IgD-negative memory B cell (primary cell): Measurements from ENCODE around the gene GALNT2. TPM values are rescaled to one million over a fixed set of nuclear protein-coding genes. Genes with fewer than 3 reads are reported as not detected.

Source experiments
- H3K27ac Mint-ChIP-seq, 3 donors: one replicate each; pipeline ENCODE4 v1.8.0; 2020 to 2022; ENCODE audit warnings: mild to moderate bottlenecking in 3 of 3, mixed read lengths in 3 of 3, moderate library complexity in 1 of 3
- H3K27me3 Mint-ChIP-seq: one replicate; pipeline ENCODE4 v1.8.0; 2021; ENCODE audit warnings: mixed read lengths
- H3K36me3 Mint-ChIP-seq: one replicate; pipeline ENCODE4 v1.8.0; 2020; ENCODE audit warnings: mild to moderate bottlenecking, mixed read lengths
- H3K4me1 Mint-ChIP-seq, 3 donors: one replicate each; pipeline ENCODE4 v1.8.0; 2020 to 2022; ENCODE audit warnings: mixed read lengths in 3 of 3, mild to moderate bottlenecking in 1 of 3
- H3K4me3 Mint-ChIP-seq, 4 donors: one replicate each; pipeline ENCODE4 v1.8.0; 2020 to 2022; ENCODE audit warnings: mild to moderate bottlenecking in 4 of 4, mixed read lengths in 4 of 4, moderate library complexity in 3 of 4
- H3K9me3 Mint-ChIP-seq, 3 donors: one replicate each; pipeline ENCODE4 v1.8.0; 2020 to 2021; ENCODE audit warnings: mixed read lengths in 3 of 3, mild to moderate bottlenecking in 1 of 3
- polyA plus RNA-seq: library from polyadenylated mRNA; unstranded; fragments of 300-500 nt; fragmentation: Illumina TruSeq; gene quantifications from one replicate; pipeline ENCODE4 v1.2.3, GENCODE V29; 2021

The GALNT2 gene
- polyA plus RNA-seq, 1 donor from 2014 or later, result 15.8 TPM

GRCh38 chr1:230313453-230314141 lies 246.6 kb downstream of the GALNT2 start:
- H3K4me1 Mint-ChIP-seq, result peaks cover 0 to 4% (median 3%) of the 10 kb centered on the region in 3 donors
- no peaks in the 10 kb centered on the region for H3K9me3 Mint-ChIP-seq
- no peak overlapping the region for H3K27ac Mint-ChIP-seq
- no peaks in the 10 kb centered on the region for H3K36me3 Mint-ChIP-seq
- no peak overlapping the region for H3K4me3 Mint-ChIP-seq
- peaks cover 4% of the 10 kb centered on the region for H3K27me3 Mint-ChIP-seq

GRCh38 chr1:230314142-230314470 lies 247.1 kb downstream of the GALNT2 start:
- H3K9me3 Mint-ChIP-seq, result no peaks in the 10 kb centered on the region
- H3K27me3 Mint-ChIP-seq, result peaks cover 4% of the 10 kb centered on the region
- H3K4me3 Mint-ChIP-seq, result no peak overlapping the region
- H3K4me1 Mint-ChIP-seq, result peaks cover 0 to 4% (median 3%) of the 10 kb centered on the region in 3 donors
- H3K27ac Mint-ChIP-seq, result no peak overlapping the region
- H3K36me3 Mint-ChIP-seq, result no peaks in the 10 kb centered on the region

- Mint-ChIP-seq H3K4me3 (no peak overlapping the region), H3K4me1 (peaks cover 0 to 4% (median 3%) of the 10 kb centered on the region in 3 donors), H3K27me3 (peaks cover 4% of the 10 kb centered on the region), H3K36me3 (no peaks in the 10 kb centered on the region), H3K27ac (no peak overlapping the region), H3K9me3 (no peaks in the 10 kb centered on the region)
Observed at GRCh38 chr1:230315099-230315498, 248.1 kb downstream of the GALNT2 start.

- no peak overlapping the region for H3K27ac Mint-ChIP-seq
- H3K9me3 Mint-ChIP-seq, result no peaks in the 10 kb centered on the region
- no peaks in the 10 kb centered on the region for H3K36me3 Mint-ChIP-seq
- peaks cover 4% of the 10 kb centered on the region for H3K27me3 Mint-ChIP-seq
- no peaks in the 10 kb centered on the region for H3K4me1 Mint-ChIP-seq
- H3K4me3 Mint-ChIP-seq, result no peak overlapping the region
Observed at GRCh38 chr1:230316864-230317745, 250.1 kb downstream of the GALNT2 start.

- H3K36me3 Mint-ChIP-seq, result no peaks in the 10 kb centered on the region
- H3K4me1 Mint-ChIP-seq, result no peaks in the 10 kb centered on the region
- H3K9me3 Mint-ChIP-seq, result no peaks in the 10 kb centered on the region
- H3K4me3 Mint-ChIP-seq, result no peak overlapping the region
- H3K27ac Mint-ChIP-seq, result no peak overlapping the region
- H3K27me3 Mint-ChIP-seq, result peaks cover 2% of the 10 kb centered on the region
Observed at GRCh38 chr1:230317823-230318819, 251.1 kb downstream of the GALNT2 start.

GRCh38 chr1:230319014-230319747 lies 252.1 kb downstream of the GALNT2 start:
- Mint-ChIP-seq H3K4me3 (peak overlapping the region in 1 of 4 donors; percentile 22), H3K9me3 (no peaks in the 10 kb centered on the region), H3K27ac (no peak overlapping the region), H3K4me1 (no peaks in the 10 kb centered on the region), H3K27me3 (peaks cover 2% of the 10 kb centered on the region), H3K36me3 (no peaks in the 10 kb centered on the region)

GRCh38 chr1:230320804-230321203 lies 253.8 kb downstream of the GALNT2 start:
- no peaks in the 10 kb centered on the region for H3K9me3 Mint-ChIP-seq
- H3K36me3 Mint-ChIP-seq, result no peaks in the 10 kb centered on the region
- no peak overlapping the region for H3K4me3 Mint-ChIP-seq
- no peaks in the 10 kb centered on the region for H3K4me1 Mint-ChIP-seq
- H3K27ac Mint-ChIP-seq, result no peak overlapping the region
- peaks cover 2% of the 10 kb centered on the region for H3K27me3 Mint-ChIP-seq

GRCh38 chr1:230321341-230321740 lies 254.3 kb downstream of the GALNT2 start:
- Mint-ChIP-seq H3K36me3 (no peaks in the 10 kb centered on the region), H3K27me3 (peaks cover 2% of the 10 kb centered on the region), H3K4me1 (no peaks in the 10 kb centered on the region), H3K27ac (no peak overlapping the region), H3K9me3 (no peaks in the 10 kb centered on the region), H3K4me3 (no peak overlapping the region)

GRCh38 chr1:230321741-230322420 lies 254.8 kb downstream of the GALNT2 start:
- H3K4me3 Mint-ChIP-seq, result no peak overlapping the region
- peaks cover 2% of the 10 kb centered on the region for H3K27me3 Mint-ChIP-seq
- no peaks in the 10 kb centered on the region for H3K36me3 Mint-ChIP-seq
- no peaks in the 10 kb centered on the region for H3K9me3 Mint-ChIP-seq
- H3K27ac Mint-ChIP-seq, result no peak overlapping the region
- no peaks in the 10 kb centered on the region for H3K4me1 Mint-ChIP-seq

GRCh38 chr1:230322421-230322756 lies 255.4 kb downstream of the GALNT2 start:
- H3K4me3 Mint-ChIP-seq, result no peak overlapping the region
- peaks cover 2% of the 10 kb centered on the region for H3K27me3 Mint-ChIP-seq
- no peaks in the 10 kb centered on the region for H3K4me1 Mint-ChIP-seq
- no peaks in the 10 kb centered on the region for H3K9me3 Mint-ChIP-seq
- no peak overlapping the region for H3K27ac Mint-ChIP-seq
- H3K36me3 Mint-ChIP-seq, result no peaks in the 10 kb centered on the region

- no peaks in the 10 kb centered on the region for H3K9me3 Mint-ChIP-seq
- no peak overlapping the region for H3K4me3 Mint-ChIP-seq
- peaks cover 4% of the 10 kb centered on the region for H3K27me3 Mint-ChIP-seq
- no peak overlapping the region for H3K27ac Mint-ChIP-seq
- H3K4me1 Mint-ChIP-seq, result peaks cover 0 to 4% (median 4%) of the 10 kb centered on the region in 3 donors
- no peaks in the 10 kb centered on the region for H3K36me3 Mint-ChIP-seq
Observed at GRCh38 chr1:230322967-230323547, 256.0 kb downstream of the GALNT2 start.

GRCh38 chr1:230323686-230324085 lies 256.6 kb downstream of the GALNT2 start:
- H3K4me3 Mint-ChIP-seq, result no peak overlapping the region
- H3K27me3 Mint-ChIP-seq, result peaks cover 10% of the 10 kb centered on the region
- no peaks in the 10 kb centered on the region for H3K9me3 Mint-ChIP-seq
- no peaks in the 10 kb centered on the region for H3K36me3 Mint-ChIP-seq
- peaks cover 0 to 7% (median 6%) of the 10 kb centered on the region in 3 donors for H3K4me1 Mint-ChIP-seq
- H3K27ac Mint-ChIP-seq, result no peak overlapping the region

GRCh38 chr1:230326971-230327891 lies 260.2 kb downstream of the GALNT2 start:
- Mint-ChIP-seq H3K27ac (no peak overlapping the region), H3K27me3 (peaks cover 8% of the 10 kb centered on the region), H3K4me1 (peaks cover 0 to 8% (median 6%) of the 10 kb centered on the region in 3 donors), H3K4me3 (peak overlapping the region in 1 of 4 donors; percentile 54), H3K9me3 (no peaks in the 10 kb centered on the region), H3K36me3 (no peaks in the 10 kb centered on the region)
